GM18505 (cell line): Measurements from ENCODE around the gene TMEM63C.

ENCODE experiments used
- ATAC-seq: cut with Tn5 transposase; IDR thresholded peaks from one replicate; pipeline ENCODE4 v1.9.1; 2021; ENCODE audit not compliant: unreplicated experiment
- POLR2A ChIP-seq: IDR thresholded peaks from 4 replicates; pipeline ENCODE4 v1.6.1; 2011; ENCODE audit warnings: borderline replicate concordance; ENCODE audit not compliant: insufficient read depth, insufficient read length; ENCODE audit errors: extremely low read depth

TMEM63C gene

GRCh38 chr14:77181603-77182437 is at the start of gene TMEM63C:
Gene TMEM63C (plus strand): TSS chr14:77181798. CDS start chr14:77218814, 37,016 bp downstream.
- no peak for TF ChIP-seq POLR2A
- ATAC-seq, result peak; percentile 80

- ATAC-seq, result no peak
- TF ChIP-seq POLR2A, result no peak
These were observed 49.6 kb upstream of the TMEM63C start for GRCh38 chr14:77131871-77132486.

- no peak for ATAC-seq
These were observed 47.8 kb upstream of the TMEM63C start for GRCh38 chr14:77133720-77134338.

GRCh38 chr14:77139022-77139421 is 42.6 kb upstream of the TMEM63C start:
- no peak for TF ChIP-seq POLR2A
- no peak for ATAC-seq

More at GRCh38 chr14:77133720-77134338, 47.8 kb upstream of the TMEM63C start:
- TF ChIP-seq POLR2A, result no peak

DNA sequence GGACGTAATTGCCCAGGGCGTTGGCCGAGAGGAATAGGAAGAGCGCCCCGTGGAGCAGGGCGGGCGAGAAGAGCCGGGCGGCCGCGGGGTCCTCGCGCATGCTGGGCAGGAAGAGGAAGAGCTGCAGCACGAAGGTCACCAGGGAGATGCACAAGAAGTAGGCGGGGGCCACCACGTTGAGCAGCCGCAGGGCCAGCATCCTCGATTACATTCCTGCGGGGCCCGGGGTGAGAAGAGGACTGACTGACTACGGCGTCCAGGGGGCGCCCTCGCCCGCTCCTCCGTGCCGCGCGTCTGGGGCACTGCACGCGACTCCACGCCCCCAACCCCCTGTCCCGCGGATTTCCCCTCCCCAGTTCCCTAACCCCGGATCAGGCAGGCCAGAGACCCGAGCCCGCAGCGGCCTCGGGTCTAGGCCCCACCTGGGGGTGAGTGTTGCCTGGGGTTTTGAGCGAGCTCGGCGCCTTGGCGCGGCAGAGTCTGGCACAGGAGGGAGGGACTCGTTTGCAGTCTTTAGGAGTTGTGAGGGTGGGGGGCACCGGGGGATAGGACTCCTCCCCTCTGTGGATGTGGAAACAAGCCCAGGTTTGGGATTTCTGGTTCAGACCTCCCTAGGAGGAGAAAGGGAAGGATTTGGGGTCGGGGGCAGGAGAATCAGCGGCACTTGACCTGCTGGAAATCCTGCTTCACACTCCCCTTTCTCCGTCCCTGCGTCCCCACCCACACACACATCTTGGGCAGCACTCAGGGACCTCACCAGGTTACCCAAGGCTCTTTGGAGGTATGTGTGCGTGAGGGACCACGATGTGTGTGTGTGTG is 41.8 kb upstream of the TMEM63C start:
- TF ChIP-seq POLR2A, result no peak
- no peak for ATAC-seq

DNA sequence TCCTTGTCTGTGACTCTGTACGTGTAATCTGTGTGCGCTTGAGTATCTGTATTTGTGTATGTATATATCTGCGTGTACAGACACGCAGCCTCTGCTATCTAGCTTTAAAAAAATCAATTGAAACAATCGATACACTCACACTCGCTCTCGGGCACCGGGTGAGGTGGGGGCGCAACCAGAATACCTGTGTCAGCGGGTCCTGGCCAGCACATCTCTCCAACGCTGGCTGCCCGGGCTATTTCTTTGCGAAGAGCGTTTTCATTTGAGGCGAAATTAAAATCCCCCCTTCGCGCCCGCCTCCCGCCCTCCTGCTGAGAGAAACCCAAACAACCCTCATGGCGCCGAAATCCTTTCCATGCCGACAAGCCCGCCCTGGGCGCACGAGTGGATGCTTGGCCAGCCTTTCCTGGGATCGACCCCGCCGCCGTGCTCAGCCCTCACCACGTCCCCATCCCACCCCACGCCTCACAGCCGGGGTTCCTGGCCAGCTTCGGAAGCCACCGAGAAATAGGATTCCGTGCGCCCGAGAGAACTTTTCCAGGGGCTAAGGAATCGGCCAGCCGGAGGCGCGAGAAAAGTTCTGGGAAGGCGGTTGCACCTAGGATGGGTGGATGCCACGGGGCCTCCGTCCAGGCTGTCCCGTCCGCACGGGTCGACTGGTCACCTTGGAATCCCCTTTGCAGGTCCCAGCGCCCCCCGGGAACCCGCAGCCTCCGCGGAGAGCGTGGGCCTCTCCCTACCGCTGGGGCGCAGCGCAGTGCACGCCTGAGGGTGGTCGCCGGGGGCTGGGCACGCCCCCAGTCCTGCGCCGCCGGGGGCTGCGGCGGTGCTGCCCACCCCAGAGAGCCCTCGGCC is 41.0 kb upstream of the TMEM63C start:
- ATAC-seq, result no peak

GRCh38 chr14:77141214-77142004 is 40.2 kb upstream of the TMEM63C start, which contains the start of gene ZDHHC22:
Gene ZDHHC22 (minus strand): TSS chr14:77141791. CDS start chr14:77139738, 2,053 bp downstream.
- ATAC-seq, result no peak
- TF ChIP-seq POLR2A, result no peak

More for the DNA sequence above, 41.0 kb upstream of the TMEM63C start:
- no peak for TF ChIP-seq POLR2A

- TF ChIP-seq POLR2A, result no peak
- no peak for ATAC-seq
These were observed 39.4 kb upstream of the TMEM63C start for GRCh38 chr14:77142005-77142800.

GRCh38 chr14:77143071-77143470 is 38.5 kb upstream of the TMEM63C start:
- TF ChIP-seq POLR2A, result no peak
- no peak for ATAC-seq

DNA sequence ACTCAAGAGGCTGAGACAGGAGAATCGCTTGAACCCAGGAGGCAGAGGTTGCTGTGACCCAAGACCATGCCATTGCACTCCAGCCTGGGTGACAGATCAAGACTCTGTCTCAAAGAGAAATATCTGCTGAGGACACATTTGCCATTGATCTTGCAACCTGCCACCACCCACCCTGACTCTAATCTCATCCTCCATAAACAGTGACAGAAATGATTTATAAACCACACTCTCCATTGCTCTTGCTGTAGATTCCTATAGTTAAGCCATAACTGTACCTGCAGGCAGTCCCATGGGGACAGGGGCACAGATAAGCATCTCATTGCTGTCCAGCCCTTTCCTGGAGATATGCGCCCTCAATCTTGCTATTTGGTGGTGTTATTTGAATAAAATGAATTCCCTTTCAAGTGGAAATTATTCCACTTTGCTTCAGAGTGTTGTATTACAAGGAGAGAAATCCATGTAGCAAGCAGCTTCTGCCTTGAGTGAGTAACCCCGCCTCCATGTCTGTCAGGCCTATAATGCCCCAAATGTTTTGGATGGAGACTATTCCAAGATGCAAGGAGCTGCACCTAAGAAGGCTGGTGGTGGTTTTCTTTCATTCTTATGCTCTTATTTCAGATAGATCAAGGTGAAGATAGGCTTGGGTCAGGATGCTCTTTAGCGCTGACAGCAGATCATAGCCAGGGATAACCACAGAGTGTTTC is 37.0 kb upstream of the TMEM63C start:
- ATAC-seq, result no peak
- no peak for TF ChIP-seq POLR2A

- no peak for ATAC-seq
- TF ChIP-seq POLR2A, result no peak
These were observed 35.4 kb upstream of the TMEM63C start for GRCh38 chr14:77145975-77146740.
